Retina (tissue), 1 donor: Measurements from ENCODE around the gene SUSD1.
A peak's percentile ranks its signal among the peaks of the same experiment; 100 is the strongest.
"Not testable (repeated sequence)": the region's sequence is repeated elsewhere in the genome, so short reads cannot be mapped to it uniquely, and the experiment has no call there.

Experiments
- DNase-seq: peaks from one replicate; pipeline ENCODE4 v3.0.0-alpha.2; 2016

Gene SUSD1

DNA sequence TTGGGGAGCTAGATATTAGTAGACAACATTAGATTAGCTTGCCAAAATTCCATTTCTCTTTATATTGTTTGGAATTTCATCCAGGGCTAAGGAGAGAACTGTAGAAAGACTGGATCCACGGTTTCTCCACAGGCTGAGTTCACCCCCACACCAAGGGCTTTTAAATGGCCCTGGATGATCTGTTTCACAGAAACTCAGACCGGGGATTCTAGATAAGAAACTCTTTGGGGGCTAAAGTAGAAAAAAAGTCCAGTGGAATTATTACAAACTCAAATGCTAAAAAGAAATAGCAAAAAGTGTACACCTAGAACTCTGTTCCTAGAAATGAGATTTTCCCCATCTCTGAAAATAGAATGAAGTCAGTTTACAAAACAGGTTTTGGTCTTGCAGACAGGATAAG, 80.9 kb downstream of the SUSD1 start:
- no peak for DNase-seq

DNA sequence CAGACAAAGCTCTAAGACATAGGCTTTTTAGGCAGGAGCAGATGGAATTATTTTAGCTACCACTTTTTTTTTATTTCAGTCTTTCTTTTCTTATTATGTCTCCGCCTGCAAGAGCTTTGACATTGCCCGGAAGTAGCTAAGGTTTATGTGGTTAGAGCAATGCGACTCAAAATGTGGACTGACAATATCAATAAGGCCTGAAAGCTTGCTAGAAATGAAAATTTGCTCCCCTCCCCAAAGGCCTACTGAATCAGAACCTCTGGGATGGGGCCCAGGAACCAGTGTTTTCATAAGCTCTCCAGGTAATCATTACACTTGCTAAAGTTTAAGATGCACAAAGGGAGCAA, 81.3 kb downstream of the SUSD1 start:
- DNase-seq, result no peak

DNA sequence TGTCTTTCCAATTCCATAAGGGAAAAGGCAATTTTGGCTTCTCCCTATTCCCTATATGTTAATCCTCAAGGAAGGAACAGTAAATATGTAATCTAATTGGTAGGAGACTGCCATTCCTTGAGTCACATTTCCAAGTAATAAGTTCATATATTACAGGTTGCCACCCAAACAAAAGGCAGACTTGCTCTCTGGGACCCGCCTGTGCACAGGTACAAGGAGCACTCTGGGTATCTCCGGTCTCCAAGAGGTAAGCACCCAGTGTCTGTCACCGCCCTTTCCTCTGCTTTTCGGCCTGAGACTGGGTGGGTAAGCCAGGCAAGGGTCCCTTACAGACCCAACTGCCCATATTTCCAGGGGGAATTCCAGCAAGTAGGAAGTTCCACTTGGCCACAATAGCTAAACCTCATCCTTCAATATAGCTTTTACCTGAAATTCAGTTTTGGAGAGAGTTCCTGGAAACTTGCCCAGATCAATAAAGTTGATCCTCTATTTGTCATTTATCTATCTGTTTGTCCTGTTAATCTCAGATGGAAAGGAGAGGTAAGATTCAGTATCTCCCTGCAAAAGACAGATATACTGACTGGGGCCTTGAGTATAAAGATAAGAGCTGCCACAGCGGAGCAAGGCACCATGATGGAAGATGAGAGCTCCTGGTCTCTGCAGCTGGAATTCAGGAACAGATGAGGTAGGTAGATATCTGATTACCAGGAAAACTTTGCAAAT, 81.8 kb downstream of the SUSD1 start:
- no peak for DNase-seq

DNA sequence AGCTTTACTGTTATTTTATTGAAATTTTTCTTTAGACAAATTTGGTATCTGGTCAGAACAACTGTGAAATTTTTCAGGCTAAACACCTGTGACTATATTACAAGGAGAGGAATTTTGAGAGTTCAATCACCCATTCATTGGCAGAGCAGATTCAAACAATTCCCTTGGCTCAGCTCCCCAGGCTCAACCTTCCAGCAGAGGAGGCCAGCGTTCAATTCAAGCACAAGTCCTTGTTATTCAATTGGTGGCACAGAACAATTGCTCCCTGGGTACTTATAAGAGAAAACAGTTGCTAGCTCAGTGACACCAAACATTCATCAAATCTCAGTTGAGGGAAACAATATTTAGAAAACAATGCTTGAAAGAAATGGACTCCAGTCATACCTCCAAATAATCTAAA, 83.3 kb downstream of the SUSD1 start:
- DNase-seq, result no peak

DNA sequence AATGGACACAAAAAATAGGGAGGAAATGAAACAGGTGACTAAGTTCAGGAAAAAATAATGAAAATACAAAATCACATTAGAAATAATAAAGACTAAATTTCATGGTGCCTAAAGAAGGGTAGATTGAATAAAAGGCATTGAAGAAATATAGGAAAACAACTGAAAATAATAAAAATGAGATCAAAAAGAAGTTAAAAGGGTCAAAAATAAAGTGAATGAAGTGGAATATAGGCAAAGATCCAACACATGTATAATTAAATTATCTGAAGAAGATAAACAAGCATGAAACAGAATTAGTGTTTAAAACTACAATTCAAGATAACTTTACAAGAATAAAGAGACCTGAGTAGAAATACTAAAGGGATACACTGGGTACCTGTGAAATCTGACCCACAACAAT, 87.6 kb downstream of the SUSD1 start:
- DNase-seq, result no peak

DNA sequence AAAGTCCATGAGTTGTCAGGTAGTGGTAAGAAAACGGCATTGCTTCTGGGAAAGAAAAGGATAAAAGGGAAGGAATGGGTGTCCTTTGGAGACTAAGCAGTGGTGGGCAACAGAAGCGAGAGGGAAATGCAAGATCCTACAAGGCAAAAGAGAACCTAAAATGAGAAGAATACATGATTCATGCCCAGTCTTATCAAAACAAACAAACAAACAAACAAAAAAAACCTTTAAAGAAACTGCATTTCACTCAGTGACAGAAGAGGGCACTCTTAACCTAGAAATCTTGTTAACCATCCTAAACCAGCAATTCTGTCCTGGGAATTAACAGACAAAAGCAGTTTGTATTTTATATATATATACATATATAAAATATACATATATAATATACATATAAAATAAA, 88.5 kb downstream of the SUSD1 start:
- DNase-seq, result peak; percentile 6

DNA sequence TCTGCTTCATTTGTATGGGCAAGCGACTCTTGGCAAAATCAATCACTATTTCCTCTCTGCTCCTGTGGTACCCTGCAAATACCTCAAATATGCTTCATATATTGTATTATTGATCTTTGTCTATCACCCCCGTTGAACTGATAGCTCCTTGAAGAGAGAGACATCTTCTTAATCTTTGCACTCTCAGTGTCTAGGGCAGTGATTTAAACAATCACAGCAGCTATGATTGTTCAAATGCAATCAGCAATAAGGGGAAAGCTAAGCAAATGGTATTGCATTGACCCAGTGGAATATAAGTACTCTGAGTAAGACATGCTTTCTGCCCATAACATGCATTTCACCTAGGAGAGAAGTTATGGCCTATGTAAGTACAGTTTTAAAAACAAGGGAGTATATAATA, 90.2 kb downstream of the SUSD1 start:
- no peak for DNase-seq

DNA sequence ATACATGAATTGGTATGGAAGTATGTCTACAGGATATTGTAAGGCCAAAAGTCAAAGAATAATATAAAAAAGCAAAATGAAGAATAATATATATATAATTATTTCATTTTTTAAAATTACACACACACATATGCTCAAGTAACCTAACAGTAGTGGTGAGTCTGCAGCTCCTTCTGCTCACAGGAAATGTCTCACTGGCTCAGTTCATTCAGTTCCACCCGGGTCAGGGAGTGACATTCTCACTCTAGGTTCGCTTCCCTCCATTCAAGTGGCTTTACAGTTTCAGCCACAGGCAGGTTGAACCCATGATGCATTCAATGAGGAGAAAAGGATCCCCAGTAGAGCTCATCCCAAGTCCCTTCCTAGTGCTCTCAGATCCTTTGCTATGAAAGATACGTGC, 90.8 kb downstream of the SUSD1 start:
- no peak for DNase-seq

DNA sequence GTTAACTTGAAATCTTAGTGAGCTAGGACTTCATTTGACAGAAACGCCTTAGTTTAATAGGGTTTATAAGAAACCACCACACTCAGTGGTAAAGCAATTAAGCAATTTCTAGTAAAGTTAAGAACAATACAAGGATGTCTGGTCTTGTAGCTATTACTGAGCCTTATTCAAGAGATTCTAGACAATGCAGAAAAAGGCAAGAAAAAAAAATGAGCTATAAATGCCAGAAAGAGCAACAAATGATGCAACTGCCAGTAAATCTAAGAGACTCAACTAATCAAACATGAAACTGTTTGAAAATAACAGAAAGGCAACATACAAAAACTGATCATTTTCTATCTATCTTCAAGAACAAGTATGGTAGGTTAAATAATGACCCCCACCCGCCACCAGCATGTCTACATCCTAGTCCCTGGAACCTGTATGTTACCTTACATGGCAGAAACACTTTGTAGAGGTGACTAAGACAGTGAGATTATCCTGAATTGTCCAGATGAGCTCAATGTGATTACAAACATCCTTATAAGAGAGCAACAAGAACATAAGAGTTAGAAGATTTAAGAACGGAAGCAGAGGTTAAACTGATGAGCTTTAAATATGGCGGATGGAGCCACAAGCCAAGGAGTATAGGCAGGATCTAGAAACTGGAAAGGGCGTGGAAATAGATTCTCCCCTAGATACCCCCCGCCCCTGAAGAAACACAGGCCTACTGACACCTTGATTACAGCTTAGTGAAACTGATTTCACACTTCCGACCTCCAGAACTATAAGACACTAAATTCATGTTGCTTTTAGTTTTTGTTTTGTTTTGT, 93.0 kb downstream of the SUSD1 start:
- no peak for DNase-seq

DNA sequence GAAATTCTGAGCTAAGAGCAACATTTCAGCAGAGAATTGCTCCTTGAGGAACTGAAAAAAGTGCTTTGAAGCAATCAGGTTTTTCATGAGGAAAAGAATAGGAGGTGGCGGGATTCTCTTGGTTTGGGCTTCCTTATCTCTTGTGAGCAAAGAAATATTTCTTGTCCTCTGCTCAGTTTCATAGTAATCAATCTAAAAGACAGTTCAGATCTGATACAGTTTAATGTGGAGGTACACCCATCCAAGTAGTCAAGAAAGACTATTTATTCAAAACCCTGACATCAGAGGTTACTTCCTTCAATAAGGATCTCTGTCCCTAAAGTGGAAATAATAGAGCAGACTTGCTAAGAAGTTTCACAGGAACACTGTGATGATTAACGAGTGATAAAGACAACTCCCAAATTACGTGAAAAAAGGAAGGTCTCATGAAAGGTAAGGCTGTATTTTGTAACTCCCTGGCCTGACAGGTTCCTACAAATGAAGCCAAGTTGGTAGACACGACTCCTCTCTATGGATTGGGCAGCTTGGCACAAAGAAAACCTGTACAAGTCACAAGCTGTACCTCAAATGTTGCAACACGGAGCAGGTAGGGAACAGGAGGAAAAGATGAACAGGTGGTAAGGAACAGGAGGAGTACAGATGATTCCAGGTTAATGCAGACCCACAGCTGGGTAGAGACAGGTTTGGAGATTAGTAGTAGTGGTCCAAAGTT, 94.1 kb downstream of the SUSD1 start:
- DNase-seq, result no peak

DNA sequence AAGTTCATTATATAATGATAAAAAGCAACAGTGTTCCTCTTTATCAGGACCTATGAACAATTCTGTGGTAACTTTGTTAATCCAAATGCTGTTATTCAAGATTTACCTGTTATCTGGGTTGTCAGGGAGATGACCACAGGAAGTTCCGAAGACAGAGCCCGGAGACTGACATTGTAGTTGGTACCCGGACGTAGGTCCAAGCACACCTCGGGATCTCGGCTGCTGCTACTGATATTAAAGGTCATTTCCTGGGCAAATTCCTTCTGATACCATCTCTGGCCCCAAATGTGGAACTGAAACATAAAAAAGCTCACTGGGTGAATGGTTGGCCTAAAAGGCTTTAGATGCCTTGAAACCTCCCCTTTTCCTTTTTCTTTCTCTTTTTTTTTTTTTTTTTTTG, 96.7 kb downstream of the SUSD1 start:
- no peak for DNase-seq

DNA sequence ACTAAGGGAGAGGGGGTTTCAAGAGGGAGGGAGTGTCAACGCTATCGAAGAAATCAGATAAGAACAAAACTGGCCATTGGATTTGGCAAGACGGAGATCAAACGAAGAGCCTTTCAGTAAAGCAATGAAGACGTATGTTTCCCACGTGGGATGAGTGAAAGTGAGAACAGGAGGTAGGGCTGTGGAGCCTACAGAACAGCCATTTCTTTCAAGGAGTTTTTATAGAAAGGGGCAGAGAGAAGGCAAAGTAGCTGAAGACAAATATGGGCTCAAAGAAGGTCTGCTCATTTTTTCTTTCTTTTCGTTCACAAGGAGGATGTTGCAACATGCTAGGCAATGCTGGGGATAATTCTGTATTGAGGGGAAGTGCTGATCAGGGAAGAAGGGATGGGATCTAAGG, 98.3 kb downstream of the SUSD1 start:
- DNase-seq, result no peak

DNA sequence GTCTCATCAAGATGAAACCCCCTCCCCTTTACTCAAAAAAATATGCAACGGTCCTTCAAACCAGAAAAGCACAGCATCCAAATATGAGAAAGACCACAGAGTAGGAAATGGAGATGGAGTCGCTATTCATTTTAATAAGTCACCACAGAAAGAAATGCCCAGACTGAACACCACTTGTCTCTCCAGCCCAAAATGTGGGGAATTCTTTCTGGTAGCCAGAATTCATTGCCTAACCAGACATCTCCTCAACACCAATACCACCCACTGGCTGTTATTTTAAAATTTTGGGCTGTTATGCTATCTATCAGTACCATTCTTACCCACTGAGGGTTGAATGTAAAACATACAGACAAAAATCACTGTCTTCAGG, 100.1 kb downstream of the SUSD1 start:
- no peak for DNase-seq

DNA sequence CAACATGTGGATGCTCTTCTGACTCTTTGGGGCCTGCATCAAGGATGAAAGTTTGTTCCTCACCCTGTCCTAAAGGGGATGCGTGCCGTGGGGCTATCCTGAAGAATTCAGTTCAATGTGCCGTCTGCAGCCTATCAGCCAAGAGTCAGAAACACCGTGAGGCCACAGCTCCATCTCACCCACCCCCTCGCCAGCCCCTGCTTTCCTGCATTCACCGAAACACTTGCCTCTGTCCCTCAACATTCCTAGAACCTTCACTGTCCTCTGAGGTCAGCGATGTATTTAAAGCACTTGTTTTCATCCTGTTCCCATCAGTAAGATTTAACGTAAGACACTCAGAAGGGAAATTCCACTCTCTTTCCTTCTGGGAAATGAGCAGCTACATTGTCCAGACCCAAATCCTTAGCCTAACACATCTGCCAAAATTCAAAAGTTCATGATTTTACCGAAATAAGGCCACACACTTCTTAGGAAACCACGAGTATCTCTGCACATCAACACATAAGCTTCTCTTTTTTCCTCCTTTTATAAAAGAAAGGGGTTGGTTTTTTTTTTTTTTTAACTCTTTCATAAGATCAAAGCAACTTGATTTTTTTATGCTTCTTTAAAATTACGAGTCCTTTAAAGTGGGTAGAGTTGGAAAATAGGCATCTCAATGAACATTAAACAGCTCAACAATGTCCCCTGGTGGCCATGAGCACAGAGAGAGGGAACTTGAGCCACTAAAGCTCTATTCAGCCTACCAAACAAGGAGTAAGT, 100.7 kb downstream of the SUSD1 start:
- peak; percentile 51 for DNase-seq

DNA sequence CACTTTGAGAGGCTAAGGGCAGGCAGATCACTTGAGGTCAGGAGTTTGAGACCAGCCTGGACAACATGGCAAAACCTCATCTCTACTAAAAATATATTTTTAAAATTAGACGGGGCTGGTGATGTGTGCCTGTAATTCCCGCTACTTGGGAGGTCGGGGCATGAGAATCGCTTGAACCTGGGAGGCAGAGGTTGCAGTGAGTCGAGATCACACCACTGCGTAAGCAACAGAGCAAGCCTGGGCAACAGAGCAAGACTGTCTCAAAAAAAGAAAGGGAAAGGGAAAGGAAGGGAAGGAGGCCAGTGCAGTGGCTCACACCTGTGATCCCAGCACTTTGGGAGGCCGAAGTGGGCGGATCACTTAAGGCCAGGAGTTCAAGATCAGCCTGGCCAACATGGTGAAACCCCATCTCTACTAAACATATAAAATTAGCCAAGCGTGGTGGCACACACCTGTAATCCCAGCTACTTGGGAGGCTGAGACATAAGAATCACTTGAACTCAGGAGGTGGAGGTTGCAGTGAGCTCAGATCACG, 101.4 kb downstream of the SUSD1 start:
- DNase-seq, result not testable (repeated sequence)

DNA sequence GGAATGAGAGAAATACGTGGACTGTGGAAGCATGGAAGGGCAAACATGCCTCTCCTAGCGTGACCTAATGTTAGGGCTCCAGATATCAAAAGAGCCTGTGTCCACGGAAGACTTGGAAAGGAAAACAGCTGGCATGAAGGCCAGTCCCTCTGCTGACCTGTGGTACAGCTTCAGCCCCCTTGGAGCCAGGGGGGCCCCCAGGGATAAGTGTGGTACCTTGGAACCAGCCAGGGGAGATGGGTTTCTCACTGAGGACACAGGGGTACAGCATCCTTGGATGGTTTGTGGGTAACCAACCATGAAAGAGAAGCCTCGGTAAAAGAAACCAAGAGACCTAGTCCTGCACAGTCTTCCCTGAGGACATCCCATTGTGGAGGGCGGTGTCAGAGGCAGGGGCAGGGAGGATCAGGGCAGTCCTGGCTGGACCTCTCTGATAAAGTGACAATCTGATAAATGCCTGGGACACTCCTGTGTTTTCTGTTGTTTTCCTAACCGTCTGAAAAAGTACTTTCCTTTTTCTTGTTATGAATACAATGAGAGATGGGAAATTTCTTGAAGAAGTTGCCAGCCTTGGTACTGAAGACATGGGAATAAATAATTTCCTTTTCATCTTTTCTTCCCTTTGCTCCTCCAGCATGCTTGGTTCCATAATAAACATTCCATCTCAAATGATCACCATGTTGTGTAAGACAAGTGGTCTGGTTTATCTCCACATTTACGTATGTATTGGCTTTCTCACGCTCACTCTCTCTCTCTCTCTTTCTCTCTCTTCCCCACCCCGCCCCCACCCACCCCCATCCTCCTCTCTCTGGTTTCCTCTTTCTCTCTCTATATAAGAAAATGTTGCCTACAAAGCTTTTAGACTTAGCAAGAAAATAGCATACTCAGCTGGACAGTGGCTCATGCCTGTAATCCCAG, 102.1 kb downstream of the SUSD1 start:
- DNase-seq, result no peak

DNA sequence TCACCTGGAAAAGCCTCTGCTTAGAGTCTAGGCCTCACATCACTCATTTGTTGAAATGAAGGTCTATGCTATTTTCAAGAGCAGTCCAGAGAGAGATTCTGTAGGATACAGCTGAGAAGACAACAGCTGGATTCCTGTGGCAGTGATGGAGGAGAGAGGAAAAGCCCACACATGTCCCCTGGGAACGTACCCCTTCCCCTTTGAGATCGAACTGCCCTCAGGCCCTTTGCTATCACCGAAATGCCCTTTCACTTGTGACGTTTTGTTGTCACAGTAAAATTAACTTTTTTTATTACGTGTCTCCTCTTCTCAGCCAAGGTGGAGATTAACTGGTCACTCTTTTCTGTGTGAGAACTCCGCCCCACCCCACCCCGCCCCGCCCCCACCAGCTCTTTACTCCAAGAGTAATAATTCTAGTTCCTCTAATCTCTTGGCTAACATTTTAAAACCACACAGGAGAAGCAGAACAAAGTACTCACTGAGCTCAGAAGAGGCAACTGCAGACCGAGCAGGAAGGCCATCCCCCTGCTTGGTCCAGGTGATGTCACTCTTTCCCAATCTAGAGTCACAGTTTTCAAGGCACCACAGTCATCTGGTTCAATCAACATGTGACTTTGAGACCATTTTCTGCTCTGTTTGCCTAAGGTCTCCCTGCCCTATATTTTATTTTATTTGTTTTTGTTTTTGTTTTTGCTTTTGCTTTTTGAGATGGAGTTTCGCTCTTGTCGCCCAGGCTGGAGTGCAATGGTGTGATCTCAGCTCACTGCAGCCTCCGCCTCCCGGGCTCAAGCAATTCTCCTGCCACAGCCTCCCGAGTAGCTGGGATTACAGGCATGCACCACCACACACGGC, 105.6 kb downstream of the SUSD1 start:
- no peak for DNase-seq

DNA sequence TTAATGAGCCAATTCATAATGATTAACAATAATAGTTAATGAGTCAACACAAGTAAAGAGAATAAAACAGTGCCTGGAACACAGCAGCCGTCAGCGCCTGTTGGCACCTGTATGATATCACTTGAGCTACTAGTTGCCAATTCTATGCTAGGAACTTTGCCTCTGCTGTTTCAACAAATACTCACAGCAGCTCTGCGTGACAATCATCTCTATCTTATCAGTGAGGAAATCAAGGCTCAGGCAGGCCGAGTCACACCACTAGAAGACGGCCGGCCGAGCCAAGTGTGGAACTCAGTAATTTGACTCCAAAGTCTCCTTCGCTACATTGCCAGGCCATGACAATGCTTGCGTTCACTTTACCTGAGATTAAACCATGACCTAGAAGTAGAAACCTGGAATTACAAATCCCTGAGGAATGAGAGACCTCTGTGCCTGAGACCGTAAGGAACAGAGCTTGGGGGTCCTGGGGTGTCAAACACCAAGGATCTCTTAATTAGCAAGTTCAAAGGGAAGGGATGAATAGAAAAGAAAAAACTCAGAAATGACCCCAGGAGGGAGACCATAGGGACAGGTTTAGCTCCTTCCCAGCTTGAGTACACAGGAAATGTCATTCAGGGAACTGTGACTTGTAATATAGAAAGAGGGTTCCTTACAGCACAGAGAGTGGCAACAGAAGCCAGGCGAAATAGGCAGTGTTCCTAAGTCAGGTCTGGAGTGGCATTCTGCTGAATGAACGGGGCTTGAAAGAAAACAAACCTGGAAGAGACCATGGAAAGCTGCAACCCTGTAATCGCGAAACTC, 109.1 kb downstream of the SUSD1 start:
- no peak for DNase-seq

DNA sequence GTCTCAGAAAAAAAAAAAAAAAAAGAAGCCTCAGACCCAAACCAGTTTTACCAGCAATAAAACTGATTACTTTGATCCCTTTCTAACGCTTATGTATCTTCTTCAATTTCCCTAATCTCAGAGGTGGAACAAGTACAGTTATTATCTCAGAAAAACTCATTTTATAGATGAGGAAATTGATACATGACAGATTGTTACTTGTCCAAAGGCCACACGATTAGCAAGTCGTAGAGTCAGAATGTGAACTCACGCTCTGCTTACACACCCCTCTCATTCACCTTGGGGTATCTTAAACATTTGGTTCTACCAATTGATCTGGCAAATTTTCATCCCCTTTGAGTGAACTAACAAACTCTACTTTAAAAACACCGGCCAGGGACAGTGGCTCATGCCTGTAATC, 110.2 kb downstream of the SUSD1 start:
- no peak for DNase-seq

DNA sequence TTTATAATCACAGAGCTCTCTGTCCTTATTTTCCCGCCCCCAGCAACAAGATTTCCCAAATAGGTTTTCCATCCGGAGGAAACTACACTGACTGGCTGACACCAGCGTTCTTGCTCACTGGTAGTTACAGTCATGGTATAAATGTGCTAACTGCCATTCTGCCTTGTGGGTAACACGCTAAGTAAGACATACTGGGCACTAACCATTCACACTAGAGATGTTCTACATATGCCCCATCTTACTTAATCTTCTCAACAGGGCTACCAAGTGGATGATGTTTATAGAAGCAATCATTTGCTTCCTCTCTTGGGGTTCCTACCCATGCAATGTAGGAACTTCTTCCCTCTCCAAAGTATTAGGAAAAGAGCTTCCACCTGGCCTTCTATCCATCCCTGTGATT, 111.5 kb downstream of the SUSD1 start:
- no peak for DNase-seq
